HG02642 (cell line): ENCODE results near the gene SDC1.
"Not testable (repeated sequence)": the region's sequence is repeated elsewhere in the genome, so short reads cannot be mapped to it uniquely, and the experiment has no call there.

Experiments used
- ATAC-seq: cut with Tn5 transposase; IDR thresholded peaks from one replicate; pipeline ENCODE4 v1.9.1; 2021; ENCODE audit warnings: mild to moderate bottlenecking; ENCODE audit not compliant: unreplicated experiment, poor library complexity

SDC1 gene

GRCh38 chr2:20199633-20200270, 25.2 kb downstream of the SDC1 start:
- ATAC-seq: no peak

- no peak for ATAC-seq
Observed at GRCh38 chr2:20198796-20199632, 25.9 kb downstream of the SDC1 start.

- no peak for ATAC-seq
Observed at GRCh38 chr2:20198001-20198400, 26.9 kb downstream of the SDC1 start.

GRCh38 chr2:20197192-20197591, 27.7 kb downstream of the SDC1 start:
- ATAC-seq: no peak

- ATAC-seq: no peak
Observed at GRCh38 chr2:20196657-20197161, 28.2 kb downstream of the SDC1 start.

GRCh38 chr2:20196053-20196656, 28.8 kb downstream of the SDC1 start:
- ATAC-seq: no peak

GRCh38 chr2:20195431-20196033, 29.4 kb downstream of the SDC1 start:
- no peak for ATAC-seq

GRCh38 chr2:20195016-20195411, 29.9 kb downstream of the SDC1 start:
- not testable (repeated sequence) for ATAC-seq

- no peak for ATAC-seq
Observed at GRCh38 chr2:20194097-20195015, 30.6 kb downstream of the SDC1 start.

- no peak for ATAC-seq
Observed at GRCh38 chr2:20193185-20193584, 31.7 kb downstream of the SDC1 start.

- no peak for ATAC-seq
Observed at GRCh38 chr2:20192781-20193180, 32.1 kb downstream of the SDC1 start.

GRCh38 chr2:20191714-20192569, 33.0 kb downstream of the SDC1 start:
- ATAC-seq: peak; percentile 10

GRCh38 chr2:20190876-20191713, 33.8 kb downstream of the SDC1 start:
- ATAC-seq: peak; percentile 40

- ATAC-seq: no peak
Observed at GRCh38 chr2:20190170-20190569, 34.8 kb downstream of the SDC1 start.

GRCh38 chr2:20189299-20189931, 35.5 kb downstream of the SDC1 start:
- ATAC-seq: no peak

GRCh38 chr2:20188851-20189250, 36.1 kb downstream of the SDC1 start:
- no peak for ATAC-seq

GRCh38 chr2:20188201-20188600, 36.7 kb downstream of the SDC1 start:
- no peak for ATAC-seq

GRCh38 chr2:20187331-20187730, 37.6 kb downstream of the SDC1 start:
- ATAC-seq: no peak
